Measurements from ENCODE around the gene LDLRAD2.

GRCh38 chr1:21795075-21795474 lies 17.0 kb upstream of the LDLRAD2 start:
- TF ChIP-seq CTCF (conservative IDR thresholded peaks at IDR 0.05; ENCODE audit: low read depth, low read length) (no peak), EZH2 (IDR thresholded peaks at IDR 0.05; ENCODE audit: low read length, unreplicated experiment) (no peak)

Measured in PC-3 (cell line).